Stimulated activated CD4-positive, alpha-beta T cell treated with anti-CD3 and anti-CD28 coated beads, Interleukin-2, amount 100 ng/mL, for 4 hours (primary cell): ENCODE measurements around the gene RAPGEF1.
"Not testable (repeated sequence)": the region's sequence is repeated elsewhere in the genome, so short reads cannot be mapped to it uniquely, and the experiment has no call there.

Source experiments
- DNase-seq: peaks from one replicate; pipeline ENCODE4 v3.0.0-alpha.2; 2020; ENCODE audit warnings: low read depth

RAPGEF1 gene

DNA sequence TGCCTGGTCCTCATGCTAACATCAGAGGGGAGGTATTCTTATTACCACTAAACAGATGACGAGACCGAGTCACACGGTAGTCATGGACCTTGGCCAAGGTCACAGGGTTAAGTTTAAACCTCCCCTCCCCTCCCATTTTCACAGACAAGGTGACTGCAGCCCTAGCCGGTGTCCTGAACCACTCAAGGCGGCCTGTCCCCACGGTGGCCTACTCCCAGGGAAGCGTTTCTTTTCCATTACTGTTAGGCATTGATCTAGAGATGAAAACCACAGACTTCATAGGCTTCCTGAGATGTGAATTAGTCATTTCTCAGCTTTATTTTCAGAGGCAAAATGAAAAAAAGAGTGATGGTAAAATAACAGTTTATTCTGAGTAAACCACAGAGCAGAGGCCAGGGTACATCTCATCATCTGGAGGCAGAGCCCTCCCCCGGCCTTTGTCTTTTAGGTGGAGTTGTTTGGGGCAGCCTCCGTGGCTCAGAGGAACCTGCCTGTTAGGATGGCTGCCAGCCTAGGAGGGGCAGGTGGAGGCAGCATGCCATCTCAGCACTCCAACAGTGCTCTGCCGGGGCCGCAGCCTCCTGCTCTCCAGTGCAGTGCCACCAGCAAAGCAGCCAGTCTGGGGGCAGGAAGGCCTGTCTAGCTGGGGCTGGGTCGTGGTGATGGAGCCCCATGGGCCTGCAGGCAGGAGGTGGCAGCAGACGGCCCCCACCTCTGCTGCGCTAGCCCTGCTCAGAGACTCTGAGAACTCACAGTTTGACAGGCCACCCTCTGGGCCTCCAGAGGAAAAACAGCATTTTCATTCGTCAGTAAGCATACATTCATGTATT lies 71.2 kb downstream of the RAPGEF1 start:
- peak; percentile 61 for DNase-seq

DNA sequence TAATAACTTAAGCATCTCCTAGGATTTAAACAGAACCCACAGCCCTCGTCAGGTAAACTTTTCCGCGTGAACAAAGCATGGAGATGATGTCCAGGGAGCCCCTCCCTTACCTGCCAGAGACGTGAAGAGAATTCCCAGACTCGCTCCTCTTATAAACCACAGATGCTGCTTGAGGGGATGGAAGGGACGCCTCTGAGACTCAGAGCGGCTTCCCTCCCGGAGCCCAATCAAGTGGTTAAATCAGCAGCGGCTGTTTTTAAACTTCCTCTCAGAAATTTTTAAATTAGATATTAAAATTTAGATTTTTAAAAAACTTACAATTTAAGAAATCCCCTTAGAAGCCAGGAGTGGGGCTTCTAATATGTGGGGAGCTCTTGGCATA lies 71.8 kb downstream of the RAPGEF1 start:
- DNase-seq, result no peak

DNA sequence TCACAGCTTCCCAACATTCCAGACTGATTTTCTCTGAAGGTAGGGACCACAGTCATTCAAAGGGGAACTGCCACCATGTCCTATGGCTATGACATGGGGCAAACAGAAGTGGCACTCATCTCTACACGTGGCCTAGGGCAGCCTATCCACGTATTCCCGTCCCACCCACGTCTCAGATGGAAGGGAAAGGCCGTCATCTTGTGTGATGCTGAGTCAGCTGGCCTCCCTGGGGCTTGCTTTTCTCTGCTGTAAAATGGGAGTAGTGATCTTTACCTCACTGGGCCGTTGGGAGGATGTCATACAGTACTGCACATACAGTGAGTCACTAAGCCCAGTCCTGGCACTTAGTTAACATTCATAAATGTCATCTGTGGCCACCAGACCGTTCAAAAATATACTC lies 72.3 kb downstream of the RAPGEF1 start:
- DNase-seq, result peak; percentile 50

- no peak for DNase-seq
These were observed 73.1 kb downstream of the RAPGEF1 start for GRCh38 chr9:131666774-131667173.

DNA sequence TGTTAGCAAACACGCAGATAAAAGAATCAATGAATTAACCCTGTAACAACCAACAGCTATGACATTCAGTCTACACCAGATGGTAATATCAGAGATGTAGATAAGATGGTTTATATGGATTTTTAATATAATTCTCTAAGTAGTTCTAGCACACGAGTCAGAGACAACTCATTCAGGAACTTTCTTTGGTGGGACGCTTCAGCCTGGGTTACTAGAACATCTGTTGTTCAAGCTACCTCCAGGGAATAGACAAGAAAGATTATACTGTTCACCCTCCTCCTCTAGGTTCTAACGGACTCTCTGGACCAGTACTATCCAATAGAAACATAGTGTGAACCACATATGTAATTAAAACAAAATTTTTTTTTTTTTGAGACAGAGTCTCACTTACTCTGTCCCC lies 73.8 kb downstream of the RAPGEF1 start:
- no peak for DNase-seq

DNA sequence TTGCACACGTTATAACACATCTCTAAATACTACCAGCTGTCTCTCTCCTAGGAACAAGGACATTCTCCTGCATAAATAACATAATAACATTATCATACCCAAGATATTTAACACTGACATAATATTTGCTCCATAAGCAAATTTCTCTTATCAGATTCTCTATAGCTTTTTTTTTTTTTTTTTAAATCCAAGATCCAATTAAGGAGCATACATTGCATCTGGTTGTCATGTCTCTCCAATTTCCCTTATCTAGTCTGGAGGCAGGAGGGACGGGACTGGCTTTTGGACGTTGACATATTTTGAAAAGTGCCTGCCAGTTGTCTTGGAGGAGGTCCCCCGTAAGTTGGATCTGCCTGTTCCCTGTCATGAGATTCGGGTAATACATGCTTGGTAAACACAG lies 76.6 kb downstream of the RAPGEF1 start:
- DNase-seq, result no peak

GRCh38 chr9:131662289-131662621 lies 77.6 kb downstream of the RAPGEF1 start:
- not testable (repeated sequence) for DNase-seq

GRCh38 chr9:131661568-131662288 lies 78.1 kb downstream of the RAPGEF1 start:
- peak; percentile 68 for DNase-seq

GRCh38 chr9:131660466-131661405 lies 79.1 kb downstream of the RAPGEF1 start:
- no peak for DNase-seq

GRCh38 chr9:131658377-131659129 lies 81.3 kb downstream of the RAPGEF1 start:
- DNase-seq, result peak; percentile 48

GRCh38 chr9:131657940-131658339 lies 81.9 kb downstream of the RAPGEF1 start:
- no peak for DNase-seq

DNA sequence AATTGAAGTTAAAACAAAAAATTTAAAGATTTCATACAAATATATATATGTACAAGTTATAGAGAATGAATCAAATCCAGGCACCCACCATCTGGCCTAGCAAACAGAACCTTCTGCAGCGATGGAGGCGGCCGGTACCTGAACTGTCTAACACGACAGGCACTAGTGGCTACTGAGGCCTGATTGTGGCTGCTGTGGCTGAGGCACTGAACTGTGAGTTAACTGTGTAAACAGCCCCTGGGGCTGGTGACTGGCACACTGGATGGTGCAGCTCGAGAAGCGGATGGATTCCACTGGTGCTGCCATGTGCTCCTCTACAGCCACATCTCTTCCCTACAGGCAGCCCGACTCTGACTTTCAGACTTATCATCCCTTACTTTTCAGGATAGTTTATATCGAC lies 82.4 kb downstream of the RAPGEF1 start:
- no peak for DNase-seq

DNA sequence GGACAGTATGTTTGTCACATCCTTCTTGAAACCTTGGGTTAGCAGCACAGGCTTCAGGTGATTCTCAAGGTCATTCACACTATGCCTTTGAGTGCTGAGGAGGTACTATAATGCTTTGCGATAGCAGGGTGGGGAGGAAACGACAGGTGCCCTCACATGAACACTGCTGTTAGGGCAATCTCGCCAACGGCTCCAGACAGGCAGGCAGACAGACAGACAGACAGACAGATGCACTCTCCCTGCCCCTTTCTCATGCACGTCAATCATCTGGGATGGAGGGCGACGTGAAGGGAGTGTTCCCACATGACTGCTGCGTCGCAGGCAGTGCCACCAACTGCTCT lies 82.9 kb downstream of the RAPGEF1 start:
- no peak for DNase-seq

DNA sequence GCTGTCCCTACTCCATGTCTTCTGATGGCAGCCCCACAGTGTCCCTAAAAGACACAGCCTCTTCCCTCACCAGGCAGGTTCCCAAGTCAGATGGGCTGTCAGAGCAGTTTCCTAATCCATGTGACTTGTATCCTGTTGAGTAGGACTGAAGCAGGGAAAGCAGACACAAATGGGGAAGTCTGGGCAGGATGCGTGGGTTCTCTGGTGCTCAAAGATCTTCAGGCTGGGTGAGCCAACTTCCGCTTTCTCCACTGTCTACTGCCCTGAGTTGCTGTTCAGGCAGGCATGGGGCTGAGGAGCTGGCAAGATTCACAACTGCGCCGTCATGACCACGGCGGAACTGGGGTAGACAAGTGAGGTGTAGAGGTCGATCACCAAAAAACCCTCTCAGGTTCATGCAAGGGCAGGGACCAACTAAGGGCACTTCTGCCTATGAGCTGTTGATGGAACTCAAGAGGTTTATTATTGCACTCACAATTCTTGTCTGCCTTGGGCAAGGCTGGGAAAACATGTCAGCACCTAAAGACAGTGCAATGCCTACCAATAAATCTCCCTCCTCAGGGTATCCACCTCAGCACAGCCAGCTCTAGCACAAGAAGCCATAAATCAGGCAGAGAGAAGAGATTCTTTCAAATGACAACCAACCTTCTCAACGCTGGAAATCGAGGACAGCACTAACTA lies 83.4 kb downstream of the RAPGEF1 start:
- DNase-seq, result peak; percentile 47

DNA sequence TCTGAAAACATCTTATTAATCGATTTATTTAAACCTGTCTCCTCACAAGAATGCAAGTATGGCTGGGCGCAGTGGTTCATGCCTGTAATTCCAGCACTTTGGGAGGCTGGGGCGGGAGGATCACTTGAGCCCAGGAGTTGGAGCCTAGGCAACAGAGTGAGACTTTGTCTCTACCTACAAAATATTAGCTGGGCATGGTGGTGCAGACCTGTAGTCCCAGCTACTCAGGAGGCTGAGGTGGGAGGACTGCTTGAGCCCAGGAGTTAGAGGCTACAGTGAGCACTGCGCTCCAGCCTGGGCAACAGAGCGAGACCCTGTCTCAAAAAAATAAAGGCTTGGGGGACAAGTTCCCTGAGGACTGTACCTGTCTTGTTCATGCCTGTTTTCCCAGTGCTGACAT lies 85.5 kb downstream of the RAPGEF1 start:
- not testable (repeated sequence) for DNase-seq

- DNase-seq, result no peak
These were observed 88.3 kb downstream of the RAPGEF1 start for GRCh38 chr9:131651599-131651998.

DNA sequence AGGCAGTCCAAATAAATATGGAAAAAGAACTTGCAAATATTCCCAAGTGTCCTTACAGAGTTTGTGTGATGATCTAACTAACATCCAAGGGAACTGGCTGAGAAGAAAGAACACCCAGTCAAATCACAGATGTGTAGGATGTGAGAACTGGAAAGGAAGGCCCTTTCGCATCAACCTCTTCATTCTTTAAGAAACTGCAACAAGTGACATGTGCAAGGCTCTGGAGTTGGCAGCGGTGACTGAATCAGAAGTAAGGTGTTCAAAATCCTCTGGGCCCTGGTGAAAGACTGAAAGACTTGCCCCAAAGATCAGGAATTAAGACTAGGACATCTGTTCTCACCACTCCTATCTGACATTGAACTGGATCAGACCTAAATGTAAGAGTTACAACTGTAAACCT lies 88.7 kb downstream of the RAPGEF1 start:
- DNase-seq, result no peak

DNA sequence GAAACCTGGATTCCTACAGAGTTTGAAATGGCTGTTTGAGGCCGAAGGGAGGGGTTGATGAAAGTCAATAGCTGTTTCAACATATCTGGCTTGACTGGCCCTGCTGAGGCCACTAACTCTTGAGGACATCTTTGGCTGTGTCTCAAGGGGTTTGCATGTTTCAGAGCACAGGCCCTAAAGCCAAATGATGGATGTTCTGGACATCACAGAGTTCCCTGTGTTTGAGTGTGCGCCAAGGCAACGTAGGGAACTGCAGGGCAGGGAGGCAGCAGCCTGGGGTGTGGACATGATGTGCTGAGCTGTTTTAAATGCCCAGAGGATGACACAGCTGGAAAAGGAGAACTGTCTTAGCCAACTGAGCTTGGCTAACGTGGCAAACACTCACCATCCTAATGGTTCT lies 89.6 kb downstream of the RAPGEF1 start:
- no peak for DNase-seq

DNA sequence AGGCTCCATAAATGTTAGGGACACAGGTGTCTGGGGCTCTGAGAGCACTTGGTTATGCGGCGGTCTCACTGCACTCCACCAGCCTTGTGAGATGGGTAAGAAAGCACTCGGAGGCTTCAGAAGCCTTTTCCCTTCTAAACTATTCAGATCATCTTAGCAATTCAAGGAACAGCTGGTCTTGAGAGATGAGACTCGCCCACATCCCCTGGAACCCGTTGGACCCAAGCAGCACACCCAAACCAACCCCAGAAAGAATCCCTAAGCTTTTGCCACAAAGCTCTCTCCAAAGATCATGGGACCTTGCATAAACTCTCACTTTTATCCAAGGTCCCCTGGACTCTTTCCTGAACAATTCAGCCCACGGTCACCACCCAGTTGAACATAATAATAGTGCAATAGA lies 90.2 kb downstream of the RAPGEF1 start:
- no peak for DNase-seq

GRCh38 chr9:131645078-131645776 lies 94.6 kb downstream of the RAPGEF1 start:
- no peak for DNase-seq
